Liver (tissue), 9 donors: ENCODE measurements around the gene PIGK. TPM values are rescaled to one million over a fixed set of nuclear protein-coding genes. Genes with fewer than 3 reads are reported as not detected.

Source experiments
- DNase-seq: peaks from one replicate; pipeline ENCODE4 v3.0.0-alpha.2; 2017; ENCODE audit warnings: low spot score
- H3K27ac ChIP-seq, 2 donors: one replicate each; pipeline ENCODE4 v1.7.0; 2013; ENCODE audit warnings: inconsistent platforms in 2 of 2, low read length in 2 of 2, control low read depth in 1 of 2, low read depth in 1 of 2, mild to moderate bottlenecking in 1 of 2
- H3K27me3 ChIP-seq, 4 donors: one replicate each; pipeline versions ENCODE4 v1.6.1 to v1.7.0; 2013; ENCODE audit warnings: low read length in 3 of 4, inconsistent platforms in 1 of 4, mild to moderate bottlenecking in 1 of 4, moderate library complexity in 1 of 4; ENCODE audit not compliant: control insufficient read depth in 4 of 4, insufficient read depth in 4 of 4
- H3K36me3 ChIP-seq, 4 donors: one replicate each; pipeline versions ENCODE4 v1.6.1 to v1.7.0; 2013; ENCODE audit warnings: low read length in 3 of 4, mild to moderate bottlenecking in 3 of 4, low read depth in 1 of 4, moderate library complexity in 1 of 4; ENCODE audit not compliant: control insufficient read depth in 4 of 4, insufficient read depth in 3 of 4
- H3K4me1 ChIP-seq, 4 donors: one replicate each; pipeline versions ENCODE4 v1.6.1 to v1.7.0; 2013; ENCODE audit warnings: low read length in 3 of 4, mild to moderate bottlenecking in 3 of 4, moderate library complexity in 1 of 4; ENCODE audit not compliant: control insufficient read depth in 4 of 4, insufficient read depth in 4 of 4
- H3K4me3 ChIP-seq, 3 donors: one replicate each; pipeline versions ENCODE4 v1.6.1 to v1.7.0; 2013; ENCODE audit warnings: low read length in 3 of 3, control low read depth in 1 of 3, low read depth in 1 of 3, mild to moderate bottlenecking in 1 of 3
- H3K9ac ChIP-seq, 2 donors: one replicate each; pipeline ENCODE4 v1.7.0; 2013; ENCODE audit warnings: low read length in 2 of 2, mild to moderate bottlenecking in 2 of 2, moderate library complexity in 2 of 2, control low read depth in 1 of 2, low read depth in 1 of 2
- H3K9me3 ChIP-seq, 4 donors: one replicate each; pipeline versions ENCODE4 v1.6.1 to v1.7.0; 2013; ENCODE audit warnings: low read length in 3 of 4; ENCODE audit not compliant: control insufficient read depth in 4 of 4
- ATF3 ChIP-seq: IDR thresholded peaks from 2 replicates; pipeline ENCODE4 v1.6.1; 2016; ENCODE audit warnings: antibody characterized with exemption
- EGR1 ChIP-seq, 2 donors: IDR thresholded peaks; 2 replicates each; pipeline ENCODE4 v1.6.1; 2016 to 2018; ENCODE audit warnings: antibody characterized with exemption in 2 of 2, low read depth in 2 of 2
- FOXA1 ChIP-seq: IDR thresholded peaks from 2 replicates; pipeline ENCODE4 v1.6.1; 2016; ENCODE audit warnings: antibody characterized with exemption
- FOXA2 ChIP-seq: IDR thresholded peaks from 2 replicates; pipeline ENCODE4 v1.6.1; 2016; ENCODE audit warnings: antibody characterized with exemption
- GABPA ChIP-seq, 2 donors: IDR thresholded peaks in 1 of 2; conservative IDR thresholded peaks in 1 of 2; 2 replicates each; pipeline ENCODE4 v1.6.1; 2016; ENCODE audit warnings: antibody characterized with exemption in 2 of 2, mild to moderate bottlenecking in 1 of 2, moderate library complexity in 1 of 2
- HNF4A ChIP-seq, 2 donors: conservative IDR thresholded peaks; 2 replicates each; pipeline ENCODE4 v1.6.1; 2016; ENCODE audit warnings: antibody characterized with exemption in 2 of 2, mild to moderate bottlenecking in 2 of 2
- HNF4G ChIP-seq: IDR thresholded peaks from 2 replicates; pipeline ENCODE4 v1.6.1; 2016; ENCODE audit warnings: antibody characterized with exemption
- JUND ChIP-seq, 2 donors: IDR thresholded peaks; 2 replicates each; pipeline ENCODE4 v1.6.1; 2016; ENCODE audit warnings: antibody characterized with exemption in 2 of 2
- NR2F2 ChIP-seq: IDR thresholded peaks from 2 replicates; pipeline ENCODE4 v1.6.1; 2016; ENCODE audit warnings: antibody characterized with exemption
- RAD21 ChIP-seq, 2 donors: IDR thresholded peaks; 2 replicates each; pipeline ENCODE4 v1.6.1; 2016; ENCODE audit warnings: antibody characterized with exemption in 2 of 2, mild to moderate bottlenecking in 2 of 2
- REST ChIP-seq: IDR thresholded peaks from 2 replicates; pipeline ENCODE4 v1.6.1; 2016; ENCODE audit warnings: antibody characterized with exemption, mild to moderate bottlenecking
- RXRA ChIP-seq, 2 donors: IDR thresholded peaks; 2 replicates each; pipeline ENCODE4 v1.6.1; 2017 to 2018; ENCODE audit warnings: antibody characterized with exemption in 2 of 2, mild to moderate bottlenecking in 1 of 2
- SP1 ChIP-seq: IDR thresholded peaks from 2 replicates; pipeline ENCODE4 v1.6.1; 2018; ENCODE audit warnings: antibody characterized with exemption, mild to moderate bottlenecking
- TAF1 ChIP-seq: conservative IDR thresholded peaks from 2 replicates; pipeline ENCODE4 v1.6.1; 2016; ENCODE audit warnings: antibody characterized with exemption, mild to moderate bottlenecking
- YY1 ChIP-seq: IDR thresholded peaks from 2 replicates; pipeline ENCODE4 v1.6.1; 2016; ENCODE audit warnings: antibody characterized with exemption, mild to moderate bottlenecking
- ZBTB33 ChIP-seq: IDR thresholded peaks from 2 replicates; pipeline ENCODE4 v1.6.1; 2016; ENCODE audit warnings: antibody characterized with exemption
- WGBS: extraction: QIAGEN DNeasy Blood & Tissue Kit; methylation state at CpG from one replicate; pipeline ENCODE4 v1.1.7; 2013; 5-methylcytosine and 5-hydroxymethylcytosine counted together
- polyA plus RNA-seq, 2 donors: library from polyadenylated mRNA; stranded (reverse) in 1 of 2; unstranded in 1 of 2; fragments of 200-250 nt in 1 of 2; fragments of >200 nt in 1 of 2; fragmentation: Nextera tagmentation in 1 of 2; extraction: Ambion mirVana in 1 of 2; gene quantifications; one replicate each; pipeline versions ENCODE4 v1.2.1 to v1.2.3, GENCODE V29; 2013 to 2015
- total RNA-seq, 2 donors: library from RNA; depleted of rRNA; stranded (reverse); fragments of >200 nt; gene quantifications; one replicate each; pipeline ENCODE4 v1.2.3, GENCODE V29; 2014
- TF ChIP-seq, protein P1 (sequence below): fragments of 150-350 bp; IDR thresholded peaks from 2 replicates; pipeline ENCODE4 v1.5.1; 2017; ENCODE audit warnings: improper control_type of control experiment, low read depth, low read length; ENCODE audit not compliant: missing input control
- donor health status: healthy.
- donor health status: healthy.
- donor health status: healthy.
- donor health status: healthy.
- donor health status: healthy.

PIGK gene
- total and polyA plus RNA-seq, 4 donors = 10.8 to 15.6 (median 14.4) TPM

- Histone ChIP-seq H3K4me3 (no peak overlapping the region), H3K36me3 (no peaks in the 10 kb centered on the region), H3K9me3 (no peaks in the 10 kb centered on the region), H3K27me3 (no peaks in the 10 kb centered on the region), H3K9ac (no peak overlapping the region), H3K27ac (no peak overlapping the region), H3K4me1 (no peaks in the 10 kb centered on the region)
- TF ChIP-seq TAF1 (no peak), NR2F2 (no peak), FOXA1 (no peak), YY1 (no peak), HNF4G (no peak), SP1 (no peak), RAD21 (IDR thresholded peaks at IDR 0.05) (no peak), FOXA2 (no peak), RXRA (IDR thresholded peaks at IDR 0.05) (no peak), REST (no peak), ZBTB33 (no peak), GABPA (IDR thresholded peaks at IDR 0.05 in 1 of 2, conservative IDR thresholded peaks at IDR 0.05 in 1 of 2) (no peak), EGR1 (IDR thresholded peaks at IDR 0.05; ENCODE audit: low read depth in 2 of 2) (no peak), JUND (IDR thresholded peaks at IDR 0.05) (no peak), HNF4A (conservative IDR thresholded peaks at IDR 0.05) (no peak)
- TF ChIP-seq, protein P1, sequence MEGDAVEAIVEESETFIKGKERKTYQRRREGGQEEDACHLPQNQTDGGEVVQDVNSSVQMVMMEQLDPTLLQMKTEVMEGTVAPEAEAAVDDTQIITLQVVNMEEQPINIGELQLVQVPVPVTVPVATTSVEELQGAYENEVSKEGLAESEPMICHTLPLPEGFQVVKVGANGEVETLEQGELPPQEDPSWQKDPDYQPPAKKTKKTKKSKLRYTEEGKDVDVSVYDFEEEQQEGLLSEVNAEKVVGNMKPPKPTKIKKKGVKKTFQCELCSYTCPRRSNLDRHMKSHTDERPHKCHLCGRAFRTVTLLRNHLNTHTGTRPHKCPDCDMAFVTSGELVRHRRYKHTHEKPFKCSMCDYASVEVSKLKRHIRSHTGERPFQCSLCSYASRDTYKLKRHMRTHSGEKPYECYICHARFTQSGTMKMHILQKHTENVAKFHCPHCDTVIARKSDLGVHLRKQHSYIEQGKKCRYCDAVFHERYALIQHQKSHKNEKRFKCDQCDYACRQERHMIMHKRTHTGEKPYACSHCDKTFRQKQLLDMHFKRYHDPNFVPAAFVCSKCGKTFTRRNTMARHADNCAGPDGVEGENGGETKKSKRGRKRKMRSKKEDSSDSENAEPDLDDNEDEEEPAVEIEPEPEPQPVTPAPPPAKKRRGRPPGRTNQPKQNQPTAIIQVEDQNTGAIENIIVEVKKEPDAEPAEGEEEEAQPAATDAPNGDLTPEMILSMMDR = no peak
- WGBS = 97% methylated on average over 1 of the region's 1 CpG
- DNase-seq = no peak
These were observed 39.6 kb downstream of the PIGK start for GRCh38 chr1:77179632-77180031.

DNA sequence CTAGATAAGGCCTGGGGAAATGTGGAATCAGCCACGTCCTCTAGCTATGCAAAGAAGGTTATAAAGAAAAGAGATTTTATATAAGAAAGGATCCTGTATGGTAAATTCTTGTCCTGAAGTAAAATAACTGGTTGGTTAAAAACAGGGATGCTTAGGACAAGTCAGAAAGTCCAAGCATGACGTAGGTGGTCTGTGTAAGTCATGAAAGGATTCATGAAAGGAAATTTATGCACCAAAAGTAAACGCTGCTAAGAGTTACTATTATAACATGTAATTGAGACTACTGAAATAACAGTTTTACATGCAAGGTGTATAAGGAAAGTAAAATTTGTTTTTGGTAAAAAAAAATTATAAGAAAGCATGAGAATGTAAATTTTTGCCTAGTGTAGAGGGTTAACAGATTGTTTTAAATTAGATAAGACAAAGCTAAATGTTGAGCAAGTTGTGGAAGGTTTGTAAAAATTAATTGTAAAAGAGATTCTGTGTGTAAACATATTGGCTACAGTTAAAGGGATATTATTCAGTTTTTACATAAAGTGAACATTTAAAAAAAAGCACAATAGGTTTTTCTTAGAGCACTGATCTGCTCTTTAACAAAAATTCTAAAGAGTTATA lies 43.9 kb downstream of the PIGK start:
- Histone ChIP-seq H3K27me3 (no peaks in the 10 kb centered on the region), H3K4me3 (no peak overlapping the region), H3K9ac (no peak overlapping the region), H3K4me1 (no peaks in the 10 kb centered on the region), H3K36me3 (no peaks in the 10 kb centered on the region), H3K9me3 (no peaks in the 10 kb centered on the region), H3K27ac (no peak overlapping the region)
- DNase-seq = no peak
- no peak for TF ChIP-seq ATF3
- no peak for TF ChIP-seq FOXA1
- TF ChIP-seq YY1 = no peak
- no peak for TF ChIP-seq RXRA (IDR thresholded peaks at IDR 0.05)
- WGBS = 92% methylated on average over 3 of the region's 3 CpGs
